NB4 (cell line): ENCODE results near the gene PLA2G4B.

Source experiments
- DNase-seq: peaks from one replicate; pipeline ENCODE4 v3.0.0; 2010; ENCODE audit warnings: low read depth
- H3K4me3 ChIP-seq: one replicate; pipeline ENCODE4 v1.5.1; 2011; ENCODE audit warnings: mild to moderate bottlenecking, low read depth, low read length, moderate library complexity
- CTCF ChIP-seq: IDR thresholded peaks from one replicate; pipeline ENCODE4 v1.5.1; 2012; ENCODE audit warnings: low read depth, low read length
- MAX ChIP-seq: IDR thresholded peaks from 2 replicates; pipeline ENCODE4 v1.6.1; 2011; ENCODE audit warnings: low read depth, low read length
- MYC ChIP-seq: IDR thresholded peaks from 2 replicates; pipeline ENCODE4 v1.6.1; 2011; ENCODE audit warnings: low read depth, low read length
- POLR2A ChIP-seq: IDR thresholded peaks from 2 replicates; pipeline ENCODE4 v1.6.1; 2011; ENCODE audit warnings: mild to moderate bottlenecking; ENCODE audit not compliant: insufficient read length; ENCODE audit errors: extremely low read depth

PLA2G4B gene

GRCh38 chr15:41810651-41811431, 27.8 kb upstream of the PLA2G4B start:
- TF ChIP-seq MYC (no peak), POLR2A (no peak), MAX (no peak), CTCF (no peak)
- DNase-seq = no peak
- H3K4me3 ChIP-seq = no peak overlapping the region

GRCh38 chr15:41811432-41812195, 27.0 kb upstream of the PLA2G4B start:
- no peak overlapping the region for H3K4me3 ChIP-seq
- TF ChIP-seq POLR2A = no peak
- peak; percentile 86 for TF ChIP-seq CTCF
- TF ChIP-seq MAX = peak; percentile 66
- peak; percentile 46; the same call in 1 of the 2 replicates for TF ChIP-seq MYC
- DNase-seq = peak; percentile 82

GRCh38 chr15:41812820-41813375, 25.7 kb upstream of the PLA2G4B start:
- DNase-seq = no peak
- TF ChIP-seq MYC (no peak), MAX (no peak), POLR2A (no peak), CTCF (no peak)
- no peak overlapping the region for H3K4me3 ChIP-seq

- TF ChIP-seq CTCF = no peak
- TF ChIP-seq MYC = no peak
- TF ChIP-seq MAX = no peak
- TF ChIP-seq POLR2A = no peak
- no peak overlapping the region for H3K4me3 ChIP-seq
Measured at GRCh38 chr15:41813426-41813825, 25.2 kb upstream of the PLA2G4B start.

GRCh38 chr15:41814534-41814933, 24.1 kb upstream of the PLA2G4B start:
- H3K4me3 ChIP-seq = no peak overlapping the region
- no peak for TF ChIP-seq MYC
- TF ChIP-seq POLR2A = no peak
- TF ChIP-seq CTCF = no peak
- TF ChIP-seq MAX = no peak
- no peak for DNase-seq

More at GRCh38 chr15:41813426-41813825, 25.2 kb upstream of the PLA2G4B start:
- no peak for DNase-seq
